Esophagus squamous epithelium (tissue), 5 donors: Measurements from ENCODE around the gene TET3. TPM values are rescaled to one million over a fixed set of nuclear protein-coding genes. Genes with fewer than 3 reads are reported as not detected.

Source experiments
- DNase-seq: peaks from one replicate; lab custom pipeline; 2025; lab: John Stamatoyannopoulos, UW
- H3K27ac ChIP-seq, 4 donors: fragments of 200-600 bp; sonication (generic); one replicate each; pipeline ENCODE4 v1.5.1; 2016 to 2019; ENCODE audit warnings: mild to moderate bottlenecking in 1 of 4
- H3K27me3 ChIP-seq, 4 donors: fragments of 200-600 bp; sonication (generic); 1 replicate in 3 of 4; 2 replicates in 1 of 4; pipeline versions ENCODE4 v1.5.1 to v1.6.0; 2017 to 2021; ENCODE audit warnings: antibody characterized with exemption in 1 of 4
- H3K36me3 ChIP-seq, 3 donors: fragments of 200-600 bp; sonication (generic); one replicate each; pipeline ENCODE4 v1.5.1; 2016 to 2019
- H3K4me1 ChIP-seq, 3 donors: fragments of 200-600 bp; sonication (generic); one replicate each; pipeline ENCODE4 v1.5.1; 2017 to 2019
- H3K4me3 ChIP-seq, 4 donors: fragments of 200-600 bp; sonication (generic); 1 replicate in 3 of 4; 2 replicates in 1 of 4; pipeline ENCODE4 v1.5.1; 2016 to 2019; ENCODE audit warnings: mild to moderate bottlenecking in 2 of 4, moderate library complexity in 1 of 4
- H3K9me3 ChIP-seq, 3 donors: fragments of 200-600 bp; sonication (generic); one replicate each; pipeline ENCODE4 v1.5.1; 2016 to 2019
- CTCF ChIP-seq, 6 experiments: fragments of 450-650 bp in 4 of 6; fragments of 200-600 bp in 2 of 6; sonication (generic) in 2 of 6; IDR thresholded peaks; one replicate each; pipeline ENCODE4 v1.5.1; 2016 to 2019; ENCODE audit warnings: antibody characterized with exemption in 6 of 6, mild to moderate bottlenecking in 4 of 6, moderate library complexity in 4 of 6
- POLR2A ChIP-seq, 4 donors: fragments of 450-650 bp; IDR thresholded peaks; one replicate each; pipeline ENCODE4 v1.6.1; 2017; ENCODE audit warnings: antibody characterized with exemption in 4 of 4, mild to moderate bottlenecking in 4 of 4, moderate library complexity in 3 of 4
- WGBS, 2 donors: methylation state at CpG; one replicate each; pipeline ENCODE4 v1.1.5; 2018; 5-methylcytosine and 5-hydroxymethylcytosine counted together
- intact Hi-C: fragments of 100-400 bp; cut with DNase I; formaldehyde crosslinking; loops from one replicate; pipeline ENCODE4 v1.15.0; 2022
- total RNA-seq, 4 donors: library from RNA; depleted of rRNA; stranded (reverse); fragments of >200 nt; gene quantifications; one replicate each; pipeline ENCODE4 v1.1.0, GENCODE V29; 2016
- donor health status: DM: yes; HTN: yes; CAD: no.

The TET3 gene
- total RNA-seq, 4 donors from 2014 or later = 6.6 to 20.2 (median 16.2) TPM

- intact Hi-C loops = no loop called here
- 53 to 68% methylated on average over 5 to 8 of the region's 9 CpGs for WGBS, 2 donors
- DNase-seq = no peak
- Histone ChIP-seq H3K27ac (peak overlapping the region in 1 of 4 donors; percentile 14), H3K9me3 (no peaks in the 10 kb centered on the region), H3K27me3 (no peaks in the 10 kb centered on the region), H3K4me1 (peaks cover 6 to 49% (median 13%) of the 10 kb centered on the region in 3 donors), H3K4me3 (no peak overlapping the region), H3K36me3 (peaks cover 0 to 5% (median 0%) of the 10 kb centered on the region in 3 donors)
- no peak for TF ChIP-seq CTCF (IDR thresholded peaks at IDR 0.05)
- TF ChIP-seq POLR2A (IDR thresholded peaks at IDR 0.05) = no peak
Measured at GRCh38 chr2:74020702-74021406, 36.1 kb downstream of the TET3 start.

GRCh38 chr2:74021407-74021755 lies 36.7 kb downstream of the TET3 start:
- no peaks in the 10 kb centered on the region for H3K9me3 ChIP-seq
- WGBS, 2 donors = 84 to 90% methylated on average over 4 to 5 of the region's 5 CpGs
- no peak for DNase-seq
- H3K27me3 ChIP-seq = no peaks in the 10 kb centered on the region
- intact Hi-C loops = no loop called here
- H3K4me1 ChIP-seq = peaks cover 6 to 55% (median 13%) of the 10 kb centered on the region in 3 donors
- peak overlapping the region in 1 of 4 donors; percentile 14 for H3K27ac ChIP-seq
- TF ChIP-seq POLR2A (IDR thresholded peaks at IDR 0.05) = no peak
- no peak for TF ChIP-seq CTCF (IDR thresholded peaks at IDR 0.05)
- peaks cover 0 to 5% (median 0%) of the 10 kb centered on the region in 3 donors for H3K36me3 ChIP-seq
- H3K4me3 ChIP-seq = no peak overlapping the region

GRCh38 chr2:74024216-74024615 lies 39.5 kb downstream of the TET3 start:
- no peak for TF ChIP-seq CTCF (IDR thresholded peaks at IDR 0.05)
- TF ChIP-seq POLR2A (IDR thresholded peaks at IDR 0.05) = no peak
- no peak overlapping the region for H3K27ac ChIP-seq
- intact Hi-C loops = no loop called here
- no peaks in the 10 kb centered on the region for H3K36me3 ChIP-seq
- H3K4me1 ChIP-seq = peaks cover 6 to 59% (median 13%) of the 10 kb centered on the region in 3 donors
- no peaks in the 10 kb centered on the region for H3K27me3 ChIP-seq
- WGBS, 2 donors = 17 to 55% methylated on average over 1 of the region's 4 CpGs
- no peaks in the 10 kb centered on the region for H3K9me3 ChIP-seq
- no peak for DNase-seq
- H3K4me3 ChIP-seq = no peak overlapping the region

GRCh38 chr2:74025971-74026612 lies 41.4 kb downstream of the TET3 start:
- Histone ChIP-seq H3K27me3 (no peaks in the 10 kb centered on the region), H3K4me3 (no peak overlapping the region), H3K27ac (peak overlapping the region in 3 of 4 donors; percentile 44 to 65 (median 55)), H3K9me3 (no peaks in the 10 kb centered on the region), H3K36me3 (no peaks in the 10 kb centered on the region), H3K4me1 (peaks cover 1 to 45% (median 3%) of the 10 kb centered on the region in 3 donors)
- DNase-seq = no peak
- WGBS, 2 donors = 53 to 71% methylated on average over 3 to 5 of the region's 6 CpGs
- TF ChIP-seq CTCF (IDR thresholded peaks at IDR 0.05) (no peak), POLR2A (IDR thresholded peaks at IDR 0.05) (no peak)
- intact Hi-C loops = no loop called here

- 69 to 75% methylated on average over 6 of the region's 6 CpGs for WGBS, 2 donors
- no peak overlapping the region for H3K4me3 ChIP-seq
- H3K9me3 ChIP-seq = no peaks in the 10 kb centered on the region
- H3K36me3 ChIP-seq = no peaks in the 10 kb centered on the region
- intact Hi-C loops = no loop called here
- peak overlapping the region in 1 of 4 donors; percentile 55 for H3K27ac ChIP-seq
- peaks cover under 1 to 45% (median 3%) of the 10 kb centered on the region in 3 donors for H3K4me1 ChIP-seq
- TF ChIP-seq CTCF (IDR thresholded peaks at IDR 0.05) = no peak
- no peak for TF ChIP-seq POLR2A (IDR thresholded peaks at IDR 0.05)
- H3K27me3 ChIP-seq = no peaks in the 10 kb centered on the region
- DNase-seq = no peak
Measured at GRCh38 chr2:74026687-74027241, 42.1 kb downstream of the TET3 start.
